Stimulated activated CD4-positive, alpha-beta T cell treated with anti-CD3 and anti-CD28 coated beads, Interleukin-15, amount 100 ng/mL, for 24 hours (primary cell): ENCODE results near the gene ITGA8.
"Not testable (repeated sequence)": the region's sequence is repeated elsewhere in the genome, so short reads cannot be mapped to it uniquely, and the experiment has no call there.

Experiments used
- DNase-seq: peaks from one replicate; pipeline ENCODE4 v3.0.0-alpha.2; 2020

ITGA8 gene

DNA sequence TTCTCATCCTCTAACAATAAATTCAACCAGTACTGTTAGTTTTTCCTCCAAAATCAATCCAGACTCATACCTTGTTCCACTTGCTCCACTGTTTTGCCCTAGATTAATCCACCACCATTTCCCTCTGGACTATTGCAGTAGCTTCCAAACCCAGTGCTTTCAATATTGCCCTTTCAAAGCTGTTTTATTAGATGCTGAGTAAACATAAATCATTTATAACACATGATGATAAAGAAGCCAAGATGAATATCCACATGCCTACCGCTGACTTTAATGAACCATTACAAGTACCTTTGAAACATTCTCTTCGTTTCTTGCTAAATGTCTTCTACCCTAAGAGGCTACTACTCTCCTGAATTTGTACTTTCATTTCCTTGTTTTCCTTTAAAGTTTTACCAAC, 174.5 kb downstream of the ITGA8 start:
- DNase-seq: no peak

DNA sequence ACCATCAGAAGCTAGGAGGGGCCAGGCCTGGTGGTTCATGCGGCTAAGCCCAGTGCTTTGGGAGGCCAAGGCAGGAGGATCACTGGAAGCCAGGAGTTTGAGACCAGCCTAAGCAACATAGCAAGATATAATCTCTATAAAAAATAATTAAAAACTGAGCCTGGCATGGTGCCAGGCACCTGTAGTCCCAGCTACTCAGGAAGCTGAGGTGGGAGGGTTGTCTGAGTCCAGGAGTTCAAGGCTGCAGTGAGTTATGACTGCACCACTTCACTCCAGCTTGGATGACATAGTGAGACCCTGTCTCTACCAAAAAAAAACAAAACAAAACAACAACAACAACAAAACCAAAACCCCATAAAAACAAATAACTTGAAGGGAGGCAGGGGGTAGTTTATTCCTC, 175.7 kb downstream of the ITGA8 start:
- DNase-seq: no peak

DNA sequence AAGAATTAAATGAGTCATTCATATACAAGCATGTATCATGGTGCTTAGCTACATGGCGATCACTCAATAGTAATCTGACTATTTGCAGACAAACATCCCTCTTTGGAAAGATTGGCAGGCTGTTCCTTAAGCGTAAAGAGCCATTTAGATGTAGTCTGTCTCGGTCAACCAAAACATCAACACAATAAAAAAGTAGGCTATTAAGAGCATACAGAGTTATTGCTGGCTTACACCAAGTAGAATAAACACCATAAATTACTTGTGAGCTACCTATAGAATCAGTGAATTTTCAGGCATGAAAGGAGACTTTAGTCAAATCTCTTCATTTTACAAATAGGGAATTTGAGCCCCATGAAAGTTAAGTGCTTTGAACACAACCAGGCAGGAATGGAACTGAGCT, 176.9 kb downstream of the ITGA8 start:
- DNase-seq: no peak

DNA sequence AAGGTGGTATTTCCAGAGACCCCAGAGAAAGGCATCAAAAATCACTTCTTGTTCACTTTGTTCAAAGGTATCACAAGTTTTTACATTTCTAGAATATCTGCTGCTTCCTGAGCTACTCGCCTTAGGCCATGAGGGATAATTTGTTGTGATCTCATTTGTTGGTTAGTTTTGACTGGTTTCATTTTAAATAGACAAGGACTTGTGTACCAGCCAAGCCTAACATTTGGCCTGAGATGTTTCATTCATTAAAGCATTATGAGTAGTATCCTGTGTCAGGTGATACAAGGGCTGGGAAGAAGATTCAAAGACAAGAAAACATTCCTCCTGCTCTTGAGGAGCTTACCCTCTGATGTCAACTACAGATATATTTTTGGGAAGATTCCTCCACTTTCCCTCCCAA, 178.3 kb downstream of the ITGA8 start:
- DNase-seq: no peak

DNA sequence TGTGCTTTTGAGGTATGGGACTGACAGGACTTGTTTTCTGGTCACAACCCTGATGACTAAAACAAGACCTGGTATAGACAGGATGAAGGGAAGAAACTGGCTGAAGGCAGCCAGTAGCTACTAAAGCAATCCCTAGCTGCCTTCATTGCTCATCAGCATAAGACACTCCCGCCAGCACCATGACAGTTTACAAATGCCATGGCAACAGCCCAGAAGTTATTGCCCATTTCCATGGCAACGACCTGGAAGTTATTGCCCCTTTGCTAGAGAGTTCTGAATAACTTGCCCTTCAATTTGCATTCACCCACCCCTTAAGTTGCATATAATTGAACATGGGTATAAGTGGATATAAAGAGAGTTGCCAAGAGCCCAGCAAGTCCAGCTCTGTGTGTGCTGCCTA, 179.0 kb downstream of the ITGA8 start:
- DNase-seq: no peak

DNA sequence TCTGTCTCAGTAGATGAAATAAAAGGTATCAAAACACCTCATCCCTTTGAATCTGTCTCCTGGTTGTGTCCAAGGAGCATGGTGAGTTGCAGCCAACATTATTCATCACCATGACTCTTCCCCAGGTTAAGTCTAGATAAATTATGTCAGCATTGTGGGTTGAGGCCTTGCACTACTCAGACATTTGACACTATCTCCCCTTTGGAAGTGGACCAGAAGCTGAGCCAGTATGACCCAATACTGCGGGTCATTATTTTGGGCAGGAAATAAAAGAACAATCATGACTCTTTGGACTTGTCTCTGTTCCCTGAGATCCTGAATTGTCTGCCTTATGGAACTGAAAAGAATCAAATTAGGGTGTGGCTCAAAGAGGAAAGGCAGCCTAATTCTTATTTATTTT, 180.5 kb downstream of the ITGA8 start:
- no peak for DNase-seq

DNA sequence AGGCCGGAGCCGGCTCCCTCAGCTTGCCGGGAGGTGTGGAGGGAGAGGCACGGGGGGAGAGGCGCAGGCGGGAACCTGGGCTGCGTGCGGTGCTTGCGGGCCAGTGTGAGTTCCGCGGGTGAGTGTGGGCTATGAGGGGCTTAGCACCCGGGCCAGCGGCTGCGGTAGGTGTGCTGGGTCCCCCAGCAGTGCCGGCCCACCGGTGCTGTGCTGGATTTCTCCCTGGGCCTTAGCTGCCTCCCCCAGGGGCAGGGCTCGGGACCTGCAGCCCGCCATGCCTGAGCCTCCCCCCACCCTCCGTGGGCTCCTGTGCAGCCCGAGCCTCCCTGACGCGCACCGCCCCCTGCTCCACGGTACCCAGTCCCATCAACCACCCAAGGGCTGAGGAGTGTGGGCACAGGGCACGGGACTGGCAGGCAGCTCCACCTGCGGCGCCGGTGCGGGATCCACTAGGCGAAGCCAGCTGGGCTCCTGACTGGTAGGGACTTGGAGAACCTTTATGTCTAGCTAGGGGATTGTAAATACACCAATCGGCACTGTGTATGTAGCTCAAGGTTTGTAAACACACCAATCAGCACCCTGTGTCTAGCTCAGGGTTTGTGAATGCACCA, 184.7 kb downstream of the ITGA8 start:
- DNase-seq: not testable (repeated sequence)

DNA sequence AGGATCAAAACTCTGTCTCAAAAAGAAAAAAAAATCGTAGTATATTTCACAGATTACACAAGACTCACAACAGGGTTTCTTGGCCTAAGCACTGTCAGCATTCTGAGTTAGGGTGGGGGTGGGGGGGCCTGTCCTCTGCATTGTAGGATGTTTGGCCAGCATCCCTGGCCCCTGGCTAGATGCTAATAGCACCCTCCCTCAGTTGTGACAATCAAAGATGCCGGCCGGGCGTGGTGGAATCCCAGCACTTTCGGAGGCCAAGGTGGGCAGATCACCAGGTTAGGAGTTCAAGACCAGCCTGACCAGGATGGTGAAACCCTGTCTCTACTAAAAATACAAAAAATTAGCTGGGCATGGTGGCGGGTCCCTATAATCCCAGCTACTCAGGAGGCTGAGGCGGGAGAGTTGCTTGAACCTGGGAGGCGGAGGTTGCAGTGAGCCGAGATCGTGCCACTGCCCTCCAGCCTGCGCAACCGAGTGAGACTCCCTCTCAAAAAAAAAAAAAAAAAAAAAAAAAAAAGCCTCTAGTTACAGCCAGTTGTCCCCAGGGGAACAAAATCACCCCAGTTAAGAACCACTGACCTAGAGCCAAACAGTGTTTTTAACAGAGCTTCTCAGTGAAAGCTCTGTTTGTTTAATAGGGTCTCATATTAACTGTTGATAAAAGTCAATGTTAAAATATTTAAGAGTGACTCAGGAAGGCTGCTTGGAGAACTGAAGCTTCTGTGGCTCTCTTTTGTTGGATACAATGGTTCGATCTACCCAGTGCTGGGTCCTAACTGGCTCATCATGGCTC, 187.6 kb downstream of the ITGA8 start:
- DNase-seq: no peak

DNA sequence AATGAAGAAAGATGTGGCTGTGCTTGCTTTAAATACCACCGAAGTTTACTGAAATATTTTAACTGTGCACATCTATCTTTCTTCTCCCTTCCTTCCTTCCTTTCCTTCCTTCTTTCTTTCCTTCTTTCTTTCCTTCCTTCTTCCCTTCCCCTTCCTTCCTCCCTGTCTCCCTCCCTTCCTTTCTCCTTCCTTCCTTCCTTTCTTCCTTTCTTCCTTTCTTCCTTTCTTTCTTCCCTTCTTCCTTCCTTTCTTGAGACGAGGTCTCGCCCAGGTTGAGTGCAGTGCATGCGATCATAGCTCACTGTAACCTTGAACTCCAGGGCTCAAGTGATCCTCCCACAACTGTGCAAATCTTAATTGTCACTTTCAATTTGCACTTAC, 190.9 kb downstream of the ITGA8 start:
- no peak for DNase-seq

DNA sequence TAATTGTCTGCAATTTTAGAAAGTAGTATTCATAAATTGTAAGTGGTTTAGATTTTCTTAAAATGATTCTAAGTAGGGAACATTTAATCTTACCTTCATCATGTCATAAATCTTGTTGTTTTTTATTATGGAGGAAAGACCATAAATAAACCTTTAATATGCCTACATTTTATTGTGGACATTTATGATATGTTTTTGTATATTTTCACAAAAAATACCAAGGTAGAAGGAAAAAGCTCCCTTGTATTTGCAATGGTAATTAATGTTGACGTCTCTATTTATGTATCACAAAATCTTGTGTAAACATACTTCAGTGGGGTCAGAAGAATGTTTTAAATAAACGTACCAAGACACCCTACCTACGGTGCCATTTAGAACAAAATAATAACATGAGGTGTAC, 193.0 kb downstream of the ITGA8 start:
- DNase-seq: no peak

DNA sequence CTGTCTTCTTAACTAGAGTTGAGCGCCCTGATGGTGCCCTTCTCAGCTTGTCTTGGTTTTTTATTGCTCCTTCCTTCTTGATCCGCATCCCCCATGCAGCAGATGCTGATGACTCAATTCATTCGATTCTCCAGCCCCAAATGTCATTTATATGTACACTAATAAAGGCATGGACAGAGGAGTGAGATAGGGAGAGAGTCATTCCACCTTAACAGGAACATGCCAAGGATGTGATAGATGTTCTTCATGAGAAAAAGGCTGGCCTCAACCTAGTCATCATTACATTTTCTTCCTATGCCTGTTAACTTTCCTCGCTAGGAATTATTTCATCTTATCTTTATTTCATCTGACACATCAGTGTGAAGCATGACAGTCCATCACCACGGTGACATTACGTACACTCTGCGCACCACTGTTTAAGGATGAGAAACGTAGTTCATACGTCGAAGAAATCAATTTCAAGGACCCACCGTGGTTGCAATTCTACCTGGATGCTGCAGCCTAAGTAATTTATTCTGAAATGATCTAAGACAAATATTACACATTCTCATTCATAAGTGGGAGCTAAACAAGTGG, 198.3 kb downstream of the ITGA8 start:
- DNase-seq: no peak

DNA sequence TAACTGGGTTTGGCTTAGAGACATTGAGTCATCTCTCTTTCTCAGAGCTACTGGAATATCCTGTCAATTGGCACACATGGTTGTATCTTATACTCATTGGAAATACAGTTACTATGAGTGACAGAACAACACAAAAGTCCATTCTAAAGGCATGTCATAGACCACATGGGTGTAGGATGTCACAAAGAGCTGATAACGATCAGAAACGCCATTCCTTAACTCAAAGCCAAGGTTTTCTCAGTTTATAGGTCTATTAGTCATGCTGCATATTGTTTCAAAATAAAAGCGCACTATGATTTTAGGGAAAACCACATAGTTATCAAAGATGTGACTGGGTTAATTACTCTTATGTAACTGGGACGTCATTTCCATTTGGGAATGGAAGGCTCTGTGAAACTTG, 201.5 kb downstream of the ITGA8 start:
- DNase-seq: no peak

DNA sequence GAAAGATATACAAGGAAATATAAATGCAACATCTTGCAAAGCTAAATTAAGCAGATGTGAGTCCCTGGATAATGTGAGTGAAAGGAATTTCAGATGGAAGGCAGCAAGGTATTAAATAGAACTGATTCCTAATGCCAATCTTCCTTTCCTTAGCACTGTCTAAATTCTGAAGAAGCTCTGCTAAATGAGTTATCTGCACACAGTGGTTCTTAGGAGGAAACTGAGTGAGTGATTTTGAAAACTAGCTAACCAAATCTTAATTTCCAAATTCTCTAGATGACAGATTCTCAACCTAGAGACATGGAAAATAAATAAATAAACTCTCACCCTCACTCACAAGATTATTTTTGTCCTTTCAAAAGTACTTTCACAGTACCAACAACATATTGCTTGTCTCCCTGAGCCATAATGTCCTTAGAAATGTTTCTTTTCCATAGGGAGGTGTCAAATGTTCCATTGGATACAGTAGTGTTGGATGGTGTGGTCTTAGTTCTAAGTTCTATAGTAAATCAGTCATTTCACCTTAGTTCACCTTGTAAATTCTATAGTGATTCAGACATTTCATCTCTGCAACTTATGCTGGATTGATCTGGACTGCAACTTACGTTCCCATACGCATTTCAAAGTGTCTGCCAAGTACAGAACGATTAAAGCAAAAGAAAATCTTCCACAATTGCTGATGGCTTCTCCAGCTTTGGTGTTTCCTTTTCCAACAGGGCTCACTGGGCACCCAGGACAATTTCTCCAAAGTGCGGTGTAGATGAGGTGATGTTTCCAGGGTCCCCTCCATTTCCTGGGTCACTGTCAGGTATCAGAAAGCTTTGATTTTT, 203.3 kb downstream of the ITGA8 start:
- no peak for DNase-seq

DNA sequence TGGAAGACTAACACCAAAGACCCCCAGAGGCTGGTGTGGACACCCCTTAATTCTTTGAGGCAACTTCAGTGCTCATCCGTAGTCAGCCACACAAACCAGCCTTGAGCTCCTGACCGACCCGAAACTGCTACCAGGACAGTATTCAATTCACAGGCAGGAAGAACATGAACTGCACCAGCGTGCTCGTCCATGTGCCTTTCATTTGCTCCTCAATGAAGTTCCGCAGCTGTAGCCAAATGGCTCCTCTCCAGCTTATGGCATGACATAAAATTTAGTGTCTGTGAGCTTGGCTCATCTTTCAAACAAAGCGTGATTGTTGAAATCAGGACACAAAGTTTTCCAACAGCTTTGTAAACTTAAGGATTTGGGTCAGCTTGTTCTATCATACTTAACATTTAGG, 204.5 kb downstream of the ITGA8 start:
- DNase-seq: no peak

DNA sequence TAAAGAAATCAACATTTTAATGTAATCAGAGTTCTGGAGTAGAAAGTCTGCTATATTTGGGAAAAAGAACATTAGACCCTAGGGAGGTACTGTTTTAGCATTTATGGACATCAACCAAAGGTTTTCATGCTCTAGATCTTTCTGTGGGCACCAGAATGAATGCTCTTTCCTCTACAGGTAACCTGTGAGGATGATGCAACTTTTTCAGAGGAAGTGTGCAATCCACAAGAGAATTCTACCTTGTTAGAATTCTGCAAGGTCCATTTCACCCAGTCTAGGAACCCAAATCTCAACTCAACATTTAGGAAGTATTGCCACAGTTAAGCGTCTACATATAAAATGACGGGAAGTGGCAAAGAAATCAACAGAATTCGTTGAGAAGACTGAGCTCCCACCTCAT, 208.8 kb downstream of the ITGA8 start:
- DNase-seq: no peak

DNA sequence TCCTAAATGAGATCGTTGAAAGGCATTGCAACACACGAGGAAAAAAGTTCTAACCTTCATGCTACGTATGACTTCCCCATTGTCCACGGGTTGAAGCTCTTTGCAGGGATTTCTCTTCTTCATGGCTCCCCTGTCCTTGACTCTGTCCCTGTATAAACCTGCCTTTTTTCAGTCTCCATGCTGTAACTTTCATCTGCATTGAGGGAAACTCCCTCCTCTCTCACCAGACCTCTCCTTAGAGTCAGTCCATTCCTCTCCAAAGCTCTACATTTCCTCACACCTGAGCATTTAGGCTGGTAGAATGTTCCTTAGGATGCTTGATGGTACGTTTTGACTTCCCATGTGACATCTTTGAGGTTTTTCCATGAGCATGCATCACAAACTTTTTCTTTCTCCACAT, 214.4 kb downstream of the ITGA8 start:
- DNase-seq: no peak

DNA sequence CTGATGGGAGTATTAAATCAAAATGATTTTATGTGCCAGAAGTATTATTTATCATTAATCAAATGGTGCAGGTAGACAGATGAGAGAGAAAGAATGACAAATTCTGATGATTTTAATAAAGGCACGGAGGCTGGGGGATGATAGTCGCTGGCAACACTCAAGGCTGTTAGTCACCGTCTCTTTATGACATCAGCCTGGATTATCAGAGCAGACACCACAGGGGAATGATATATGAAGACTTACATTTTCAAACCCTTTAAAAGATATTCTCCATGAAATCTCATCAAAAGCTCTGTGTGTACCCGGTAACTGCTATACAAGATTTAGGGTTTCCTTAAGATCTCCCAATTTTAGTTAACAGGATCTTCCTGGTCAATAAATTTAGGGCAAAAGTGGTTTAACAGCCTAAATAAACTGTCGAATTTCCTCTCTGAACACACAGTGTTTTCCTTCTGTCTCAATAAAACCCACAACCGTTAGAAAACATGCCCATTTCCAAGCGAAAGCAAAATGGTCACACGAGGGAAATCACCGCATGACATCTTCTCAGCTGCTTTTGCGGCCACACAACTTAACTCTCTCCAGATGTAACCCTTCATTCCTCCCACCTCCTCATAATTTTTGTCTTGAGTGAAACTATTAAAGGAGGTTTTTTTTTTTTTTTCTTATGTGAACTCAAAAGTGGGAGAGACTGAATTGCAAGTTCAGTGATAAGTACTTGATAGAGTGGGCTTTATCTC, 215.5 kb downstream of the ITGA8 start:
- DNase-seq: no peak

DNA sequence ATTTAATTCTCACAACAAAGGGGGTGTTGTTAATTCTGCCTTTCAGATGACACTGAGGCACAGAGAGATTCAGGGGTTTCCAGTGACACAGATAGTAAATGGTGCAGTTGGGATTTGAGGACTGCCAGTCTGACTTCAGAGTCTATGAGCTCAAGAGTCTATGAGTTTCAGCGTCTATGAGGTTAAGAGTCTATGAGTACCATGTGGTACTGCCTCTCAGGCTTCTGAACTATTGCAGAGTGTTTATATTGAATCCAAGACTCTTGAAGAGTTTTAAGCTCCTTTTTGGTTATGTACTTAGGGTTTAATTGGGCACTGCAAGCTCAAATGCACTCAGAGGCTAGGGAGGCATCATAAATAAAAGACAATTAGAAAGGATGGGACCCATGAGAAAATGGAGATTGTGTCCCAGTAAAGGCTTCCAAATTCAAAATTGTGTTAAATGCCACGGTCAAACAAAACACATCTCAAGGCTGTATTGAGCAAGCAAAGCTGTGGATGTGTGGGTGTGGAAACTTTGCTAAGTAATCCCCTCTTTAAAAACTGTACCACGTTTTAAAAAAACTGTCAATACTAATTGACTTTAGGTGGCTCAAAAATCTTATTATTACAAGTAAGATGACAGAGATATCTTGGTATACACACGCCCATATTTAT, 224.7 kb downstream of the ITGA8 start:
- DNase-seq: no peak

DNA sequence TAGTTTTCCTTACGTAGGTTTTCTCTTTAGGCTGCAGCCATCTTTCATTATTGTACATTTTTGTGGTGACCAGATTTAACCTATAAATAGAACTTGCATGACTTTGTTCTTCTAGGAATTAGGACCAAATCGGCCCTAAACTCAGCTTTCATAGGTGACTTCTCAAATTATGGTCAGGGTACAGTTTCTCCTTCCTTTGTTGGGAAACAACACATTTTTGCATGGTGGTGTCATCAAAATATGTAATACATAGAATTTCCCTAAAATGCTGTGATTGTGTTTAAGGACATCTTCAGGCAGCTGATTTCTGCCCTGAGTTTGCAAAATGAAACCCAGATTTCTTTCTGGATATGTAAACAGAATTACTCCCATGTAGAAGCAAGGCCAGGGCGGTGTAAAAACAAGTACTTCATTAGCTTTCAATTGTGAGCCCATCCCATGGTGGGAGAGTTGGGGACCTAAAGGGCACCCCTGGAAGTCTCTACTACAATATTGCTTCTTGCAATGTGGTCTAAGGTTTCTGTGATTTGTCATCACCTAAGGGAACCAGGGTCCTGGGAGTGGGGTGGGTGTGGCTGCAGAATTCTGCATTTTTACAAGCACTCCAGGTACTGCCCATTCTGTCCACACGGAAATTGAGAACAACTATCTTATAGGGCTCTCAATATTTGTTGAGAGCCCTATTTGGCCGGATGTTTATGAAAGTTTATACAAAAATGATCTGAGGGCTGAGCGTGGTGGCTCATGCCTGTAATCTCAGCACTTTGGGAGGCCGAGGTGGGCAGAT, 227.7 kb downstream of the ITGA8 start:
- no peak for DNase-seq

DNA sequence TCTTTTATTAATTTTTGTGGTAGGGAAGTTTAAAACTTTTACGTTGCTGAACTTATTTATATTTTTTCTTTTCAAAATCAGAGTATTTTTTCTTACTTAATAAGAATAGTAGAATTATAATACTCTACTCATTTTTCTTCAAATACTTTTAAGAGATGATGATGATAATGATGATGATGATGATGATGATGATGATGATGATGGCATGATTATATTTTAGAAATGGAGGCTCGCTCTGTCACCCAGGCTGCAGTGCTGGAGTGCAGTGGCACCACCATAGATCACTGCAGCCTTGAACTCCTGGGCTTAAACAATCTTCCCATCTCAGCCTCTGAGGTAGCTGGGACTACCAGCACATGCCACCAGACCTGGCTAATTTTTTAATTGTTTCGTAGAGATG, 230.3 kb downstream of the ITGA8 start:
- DNase-seq: no peak

DNA sequence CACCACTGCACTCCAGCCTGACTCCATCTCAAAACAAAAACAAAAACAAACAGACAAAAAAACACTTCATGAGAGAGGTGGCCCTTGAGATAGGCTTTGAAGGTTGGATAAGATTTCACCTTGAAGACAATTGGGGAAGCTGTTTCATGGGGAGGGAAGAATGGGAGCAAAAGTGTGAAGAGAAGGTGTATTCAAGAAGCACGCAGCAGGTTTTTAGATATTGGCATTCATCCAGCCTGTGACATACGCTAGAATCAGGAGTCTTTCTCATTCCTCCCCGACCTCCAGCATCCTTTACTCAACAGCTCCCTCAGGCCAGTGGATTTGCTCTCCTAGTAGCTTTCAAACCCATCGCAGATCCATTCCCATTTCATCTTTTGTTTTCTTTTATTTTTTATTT, 232.3 kb downstream of the ITGA8 start:
- DNase-seq: no peak

DNA sequence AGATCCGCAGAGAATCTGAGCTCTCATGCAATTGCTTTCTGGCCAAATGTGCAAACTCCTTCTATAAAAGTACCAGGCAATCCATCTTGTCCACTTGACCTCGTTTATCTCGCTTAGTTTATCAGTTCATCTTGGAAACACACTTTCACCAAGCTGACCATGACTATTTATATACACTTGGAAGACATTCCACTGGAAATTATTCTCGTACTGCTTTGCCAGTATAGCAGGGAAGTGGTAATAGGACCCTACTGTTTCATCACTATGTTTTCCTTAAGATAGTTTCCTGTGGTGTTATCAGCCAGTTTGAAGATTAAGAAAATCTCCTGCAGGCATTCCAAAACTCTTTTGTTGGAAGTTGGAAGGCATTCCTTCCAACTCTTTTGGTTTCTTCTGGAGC, 233.3 kb downstream of the ITGA8 start:
- DNase-seq: no peak
